A549 (cell line): ENCODE results near the gene IL5. TPM values are rescaled to one million over a fixed set of nuclear protein-coding genes. Genes with fewer than 3 reads are reported as not detected.
A peak's percentile ranks its signal among the peaks of the same experiment; 100 is the strongest.

Experiments
- ATAC-seq, 2 experiments: fragments of 200-7000 bp in 1 of 2; fragments of >200 bp in 1 of 2; cut with Nextera tagmentation in 1 of 2; cut with Tn5 transposase in 1 of 2; 3 replicates each; pipeline versions ENCODE4 v1.8.0 to v1.9.1; 2018 to 2020; ENCODE audit warnings: mild to moderate bottlenecking in 1 of 2, moderate library complexity in 1 of 2
- CTCF ChIA-PET: fragments of 300-600 bp; sonication (Branson Sonifier 250); formaldehyde crosslinking; extraction: SDS; loops from one replicate; lab custom pipeline; 2021; ENCODE audit warnings: antibody characterized with exemption, inconsistent platforms; lab: Yijun Ruan, JAX
- POLR2A ChIA-PET: fragments of 350-600 bp; formaldehyde crosslinking; extraction: SDS; loops from one replicate; lab custom pipeline; 2021; ENCODE audit warnings: antibody characterized with exemption, inconsistent platforms; lab: Yijun Ruan, JAX
- DNase-seq, 2 experiments: peaks; one replicate each; pipeline versions ENCODE4 v3.0.0 to v3.0.0-alpha.2; 2011 to 2016; ENCODE audit warnings: low read depth in 1 of 2, low spot score in 1 of 2
- FAIRE-seq: peaks from 2 replicates; lab custom pipeline; 2011; peaks lifted over from hg19 to GRCh38; lab: Jason Lieb, UNC
- H3K27ac ChIP-seq, 2 experiments: fragments of >200 bp; sonication (Bioruptor Twin); formaldehyde crosslinking; 3 replicates each; pipeline ENCODE4 v1.5.1; 2016 to 2017
- H3K4me1 ChIP-seq: fragments of >200 bp; sonication (Bioruptor Twin); formaldehyde crosslinking; 3 replicates; pipeline ENCODE4 v1.6.1; 2016
- H3K4me2 ChIP-seq: fragments of >200 bp; sonication (Bioruptor Twin); formaldehyde crosslinking; 3 replicates; pipeline ENCODE4 v1.6.1; 2016
- H3K4me3 ChIP-seq: fragments of >200 bp; sonication (Bioruptor Twin); formaldehyde crosslinking; 3 replicates; pipeline ENCODE4 v1.5.1; 2016
- H3K9me3 ChIP-seq: fragments of >200 bp; sonication (Bioruptor Twin); formaldehyde crosslinking; 3 replicates; pipeline ENCODE4 v1.6.1; 2016
- CBX2 ChIP-seq: fragments of 200-600 bp; sonication (generic); IDR thresholded peaks from 2 replicates; pipeline ENCODE4 v1.6.1; 2016; ENCODE audit warnings: low read depth, mild to moderate bottlenecking, borderline replicate concordance
- CEBPB ChIP-seq, 2 experiments: fragments of >200 bp in 1 of 2; sonication (Bioruptor Twin) in 1 of 2; formaldehyde crosslinking in 1 of 2; IDR thresholded peaks; 2 replicates each; pipeline ENCODE4 v1.6.1; 2012 to 2016
- CHD4 ChIP-seq: fragments of 200-600 bp; sonication (generic); IDR thresholded peaks from 2 replicates; pipeline ENCODE4 v1.6.1; 2016; ENCODE audit warnings: antibody characterized with exemption, mild to moderate bottlenecking, borderline replicate concordance
- EHF ChIP-seq: fragments of 250-450 bp; sonication (Bioruptor Pico); IDR thresholded peaks from 2 replicates; pipeline ENCODE4 v1.5.0; 2020; ENCODE audit warnings: mild to moderate bottlenecking
- EHMT2 ChIP-seq: fragments of 200-600 bp; sonication (generic); IDR thresholded peaks from 2 replicates; pipeline ENCODE4 v1.6.1; 2016; ENCODE audit warnings: antibody characterized with exemption, low read depth, mild to moderate bottlenecking, moderate library complexity
- ELK1 ChIP-seq: fragments of 150-350 bp; IDR thresholded peaks from 2 replicates; pipeline ENCODE4 v1.6.1; 2014; ENCODE audit warnings: low read depth, mild to moderate bottlenecking, low read length
- EP300 ChIP-seq, 2 experiments: fragments of >200 bp; sonication (Bioruptor Twin); formaldehyde crosslinking; IDR thresholded peaks; 2 replicates in 1 of 2; 3 replicates in 1 of 2; pipeline ENCODE4 v1.6.1; 2016 to 2017
- FOSB ChIP-seq: fragments of 250-450 bp; sonication (Bioruptor Pico); IDR thresholded peaks from 2 replicates; pipeline ENCODE4 v1.5.0; 2020; ENCODE audit warnings: mild to moderate bottlenecking, moderate library complexity
- FOSL2 ChIP-seq, 2 experiments: fragments of 450-650 bp in 1 of 2; fragments of >200 bp in 1 of 2; sonication (Bioruptor Twin) in 1 of 2; formaldehyde crosslinking; IDR thresholded peaks; 2 replicates each; pipeline versions ENCODE4 v1.5.0 to v1.6.1; 2016 to 2020; ENCODE audit warnings: mild to moderate bottlenecking in 1 of 2, moderate library complexity in 1 of 2
- HEYL ChIP-seq: fragments of 250-450 bp; sonication (Bioruptor Pico); IDR thresholded peaks from 2 replicates; pipeline ENCODE4 v1.8.0; 2021; ENCODE audit warnings: mild to moderate bottlenecking, moderate library complexity
- HOXB13 ChIP-seq: fragments of 250-450 bp; sonication (Bioruptor Pico); IDR thresholded peaks from 2 replicates; pipeline ENCODE4 v1.5.0; 2020; ENCODE audit warnings: low read depth, mild to moderate bottlenecking, moderate library complexity
- MAFK ChIP-seq: fragments of 450-650 bp; IDR thresholded peaks from 2 replicates; pipeline ENCODE4 v1.6.1; 2014; ENCODE audit not compliant: partially characterized antibody
- MAZ ChIP-seq: fragments of 150-350 bp; IDR thresholded peaks from 2 replicates; pipeline ENCODE4 v1.6.1; 2014; ENCODE audit warnings: antibody characterized with exemption, low read depth, low read length, borderline replicate concordance
- MYC ChIP-seq: IDR thresholded peaks from 2 replicates; pipeline ENCODE4 v1.6.1; 2012; ENCODE audit warnings: mild to moderate bottlenecking, inconsistent platforms, low read length, improper control_type of control experiment, borderline replicate concordance
- NFE2L2 ChIP-seq: fragments of 150-350 bp; conservative IDR thresholded peaks from 2 replicates; pipeline ENCODE4 v1.6.1; 2014; ENCODE audit warnings: low read length
- NR3C1 ChIP-seq: fragments of >200 bp; sonication (Bioruptor Twin); formaldehyde crosslinking; IDR thresholded peaks from 3 replicates; pipeline ENCODE4 v1.6.1; 2017
- POLR2AphosphoS2 ChIP-seq: conservative IDR thresholded peaks from 2 replicates; pipeline ENCODE4 v1.6.1; 2012; ENCODE audit warnings: low read length, improper control_type of control experiment, inconsistent platforms
- RNF2 ChIP-seq: fragments of 200-600 bp; sonication (generic); IDR thresholded peaks from 2 replicates; pipeline ENCODE4 v1.6.1; 2016; ENCODE audit warnings: low read depth, mild to moderate bottlenecking, antibody characterized with exemption, moderate library complexity, borderline replicate concordance
- SMC3 ChIP-seq: fragments of >200 bp; sonication (Bioruptor Twin); formaldehyde crosslinking; IDR thresholded peaks from 3 replicates; pipeline ENCODE4 v1.6.1; 2018; ENCODE audit warnings: inconsistent platforms
- SREBF2 ChIP-seq: fragments of 450-650 bp; IDR thresholded peaks from 2 replicates; pipeline ENCODE4 v1.6.1; 2014; ENCODE audit warnings: mild to moderate bottlenecking, moderate library complexity
- ZSCAN20 ChIP-seq: fragments of 250-450 bp; sonication (Bioruptor Pico); IDR thresholded peaks from 2 replicates; pipeline ENCODE4 v1.8.0; 2022; ENCODE audit warnings: mild to moderate bottlenecking, moderate library complexity
- WGBS: methylation state at CpG from one replicate; pipeline ENCODE4 v1.1.6; 2017; ENCODE audit errors: missing lambda C conversion rate; 5-methylcytosine and 5-hydroxymethylcytosine counted together
- polyA plus RNA-seq, 4 experiments: library from polyadenylated mRNA; depleted of rRNA in 3 of 4; stranded (reverse); fragments of >200 nt; fragmentation: RNase III in 1 of 4; extraction: RNeasy Plus Mini Kit Qiagen cat#74134 plus additional on column Dnase treatment in 1 of 4; gene quantifications; 2 replicates in 3 of 4; 3 replicates in 1 of 4; pipeline ENCODE4 v1.2.3, GENCODE V29; 2011 to 2017

The IL5 gene
- polyA plus RNA-seq, 2 of the 4 experiments (the other 2 are of a cell fraction): not detected

- Histone ChIP-seq H3K4me1 (peaks cover 48% of the 10 kb centered on the region), H3K4me2 (no peak overlapping the region), H3K27ac (peak overlapping the region in 1 of 2 experiments; percentile 97; a peak in 4 of 6 replicates), H3K4me3 (no peak overlapping the region), H3K9me3 (no peaks in the 10 kb centered on the region)
- ChIA-PET POLR2A (no interaction called here), CTCF (interaction anchor here (3.6 to 4.8 kb wide), 2 partner anchors 83 to 107 kb away, joined by 18 to 20 read pairs; no protein-coding TSS in a partner anchor)
- 96% methylated on average over 2 of the region's 2 CpGs for WGBS
- no peak for FAIRE-seq
- TF ChIP-seq ELK1: no peak
- no peak for TF ChIP-seq HEYL
- TF ChIP-seq RNF2: no peak
- no peak for TF ChIP-seq CHD4
- no peak for TF ChIP-seq CEBPB (IDR thresholded peaks at IDR 0.05)
- TF ChIP-seq ZSCAN20 (CRISPR knock-in tag): no peak
- no peak for TF ChIP-seq MAZ
- TF ChIP-seq SMC3: no peak
- no peak for TF ChIP-seq NR3C1
- TF ChIP-seq MYC: no peak
- no peak for TF ChIP-seq NFE2L2
- ATAC-seq: no peak
- no peak for DNase-seq
These were observed 49.5 kb downstream of the IL5 start for GRCh38 chr5:132493821-132494220.

- Histone ChIP-seq H3K27ac (peak overlapping the region in 1 of 2 experiments; percentile 31; a peak in 2 of 6 replicates), H3K4me2 (no peak overlapping the region), H3K4me3 (no peak overlapping the region), H3K9me3 (no peaks in the 10 kb centered on the region), H3K4me1 (peaks cover 47% of the 10 kb centered on the region)
- no peak for FAIRE-seq
- no peak for ATAC-seq
- POLR2A ChIA-PET: no interaction called here
- CTCF ChIA-PET: interaction anchor here (3.6 to 4.8 kb wide), 3 partner anchors 8 to 107 kb away, joined by 18 to 30 read pairs (median 20); no protein-coding TSS in a partner anchor
- TF ChIP-seq SREBF2 (no peak), FOSL2 (IDR thresholded peaks at IDR 0.05) (no peak), FOSL2 (CRISPR knock-in tag; IDR thresholded peaks at IDR 0.05) (no peak), CHD4 (no peak), MAFK (no peak), EP300 (IDR thresholded peaks at IDR 0.05) (no peak)
- no peak for DNase-seq
- WGBS: 89% methylated on average over 4 of the region's 4 CpGs
These were observed 50.1 kb downstream of the IL5 start for GRCh38 chr5:132493241-132493640.

GRCh38 chr5:132492386-132493125 is 50.8 kb downstream of the IL5 start:
- WGBS: 81% methylated on average over 3 of the region's 3 CpGs
- FAIRE-seq: no peak
- no peaks in the 10 kb centered on the region for H3K9me3 ChIP-seq
- DNase-seq: no peak
- H3K4me2 ChIP-seq: no peak overlapping the region
- H3K27ac ChIP-seq: no peak overlapping the region; a peak in 1 of 6 replicates
- ChIA-PET CTCF (interaction anchor here (0.6 to 4.8 kb wide), 4 partner anchors 9 to 414 kb away, joined by 3 to 30 read pairs (median 19); no protein-coding TSS in a partner anchor), POLR2A (no interaction called here)
- ATAC-seq: no peak
- H3K4me3 ChIP-seq: no peak overlapping the region
- TF ChIP-seq NFE2L2 (no peak), NR3C1 (no peak), FOSB (no peak), CBX2 (no peak), POLR2AphosphoS2 (no peak), EHMT2 (no peak), EHF (no peak), HOXB13 (CRISPR knock-in tag) (no peak), CEBPB (IDR thresholded peaks at IDR 0.05) (no peak)
- H3K4me1 ChIP-seq: peaks cover 40% of the 10 kb centered on the region

Other genes starting within 250 kb of the IL5 start
- 4.1 and 4.6 TPM in 2 replicates for gene SLC22A4, start 249.1 kb downstream of the IL5 start, polyA plus RNA-seq (2011; rRNA removed)
- gene SLC22A4, start 249.1 kb downstream of the IL5 start, polyA plus RNA-seq (2017; fragmentation: RNase III; extraction: RNeasy Plus Mini Kit Qiagen cat#74134 plus additional on column Dnase treatment): 3.2 to 4.2 TPM (median 3.6 TPM) in 3 replicates
- gene SLC22A5, start 173.8 kb downstream of the IL5 start, polyA plus RNA-seq (2011; rRNA removed): 35.3 and 44.8 TPM in 2 replicates
- gene SLC22A5, start 173.8 kb downstream of the IL5 start, polyA plus RNA-seq (2017; fragmentation: RNase III; extraction: RNeasy Plus Mini Kit Qiagen cat#74134 plus additional on column Dnase treatment): 27.4 to 33.2 TPM (median 28.4 TPM) in 3 replicates
- gene IRF1, start 52.7 kb downstream of the IL5 start, polyA plus RNA-seq (2011; rRNA removed): 10.9 and 11.2 TPM in 2 replicates
- gene IRF1, start 52.7 kb downstream of the IL5 start, polyA plus RNA-seq (2017; fragmentation: RNase III; extraction: RNeasy Plus Mini Kit Qiagen cat#74134 plus additional on column Dnase treatment): 13.3 to 15.5 TPM (median 15.1 TPM) in 3 replicates
- 51.6 and 81.5 TPM in 2 replicates for gene RAD50, start 13.5 kb upstream of the IL5 start, polyA plus RNA-seq (2011; rRNA removed)
- gene RAD50, start 13.5 kb upstream of the IL5 start, polyA plus RNA-seq (2017; fragmentation: RNase III; extraction: RNeasy Plus Mini Kit Qiagen cat#74134 plus additional on column Dnase treatment): 39.6 to 48.2 TPM (median 41.6 TPM) in 3 replicates
- not detected in 2 replicates for gene IL13, start 114.7 kb upstream of the IL5 start, polyA plus RNA-seq (2011; rRNA removed)
- gene IL13, start 114.7 kb upstream of the IL5 start, polyA plus RNA-seq (2017; fragmentation: RNase III; extraction: RNeasy Plus Mini Kit Qiagen cat#74134 plus additional on column Dnase treatment): 0.08 to 0.13 TPM in 2 of 3 replicates, not detected in the other
- not detected in 2 replicates for gene IL4, start 130.5 kb upstream of the IL5 start, polyA plus RNA-seq (2011; rRNA removed)
- gene IL4, start 130.5 kb upstream of the IL5 start, polyA plus RNA-seq (2017; fragmentation: RNase III; extraction: RNeasy Plus Mini Kit Qiagen cat#74134 plus additional on column Dnase treatment): not detected in 3 replicates
- 17.2 and 20.5 TPM in 2 replicates for gene KIF3A, start 194.0 kb upstream of the IL5 start, polyA plus RNA-seq (2011; rRNA removed)
- gene KIF3A, start 194.0 kb upstream of the IL5 start, polyA plus RNA-seq (2017; fragmentation: RNase III; extraction: RNeasy Plus Mini Kit Qiagen cat#74134 plus additional on column Dnase treatment): 12.8 to 15.6 TPM (median 13.8 TPM) in 3 replicates
- 0.17 and 0.33 TPM in 2 replicates for gene CCNI2, start 203.9 kb upstream of the IL5 start, polyA plus RNA-seq (2011; rRNA removed)
- 0.07 to 0.26 TPM (median 0.17 TPM) in 3 replicates for gene CCNI2, start 203.9 kb upstream of the IL5 start, polyA plus RNA-seq (2017; fragmentation: RNase III; extraction: RNeasy Plus Mini Kit Qiagen cat#74134 plus additional on column Dnase treatment)
- 29.2 and 29.6 TPM in 2 replicates for gene SEPTIN8, start 233.7 kb upstream of the IL5 start, polyA plus RNA-seq (2011; rRNA removed)
- 19.0 to 21.7 TPM (median 20.8 TPM) in 3 replicates for gene SEPTIN8, start 233.7 kb upstream of the IL5 start, polyA plus RNA-seq (2017; fragmentation: RNase III; extraction: RNeasy Plus Mini Kit Qiagen cat#74134 plus additional on column Dnase treatment)